ENCODE results near the gene SLAMF6. TPM values are rescaled to one million over a fixed set of nuclear protein-coding genes. Genes with fewer than 3 reads are reported as not detected.

The SLAMF6 gene
- total RNA-seq, 2 experiments from 2014 or later = 40.0 to 41.9 TPM

DNA sequence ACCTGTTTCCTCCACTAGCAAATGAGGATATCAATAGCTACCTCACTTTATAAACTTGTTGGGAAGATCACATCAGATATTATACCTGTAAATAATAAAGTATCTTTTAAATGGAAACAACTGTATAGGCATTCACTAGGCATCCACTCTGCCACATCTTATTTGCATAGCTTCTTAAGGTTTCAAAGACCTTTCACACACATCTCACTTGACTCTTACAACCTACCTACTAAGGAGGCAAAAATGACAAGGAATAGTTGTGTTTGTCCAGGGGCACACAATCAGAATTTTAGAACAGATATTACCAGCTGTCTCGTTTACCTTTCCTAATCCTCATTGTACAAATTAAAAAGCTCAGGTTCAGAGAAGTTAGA lies 71.2 kb downstream of the SLAMF6 start:
- CTCF ChIA-PET = interaction anchor here (1.2 kb wide), 1 partner anchor 65 kb away, joined by 3 read pairs; no protein-coding TSS in a partner anchor
- POLR2A ChIA-PET = no interaction called here

DNA sequence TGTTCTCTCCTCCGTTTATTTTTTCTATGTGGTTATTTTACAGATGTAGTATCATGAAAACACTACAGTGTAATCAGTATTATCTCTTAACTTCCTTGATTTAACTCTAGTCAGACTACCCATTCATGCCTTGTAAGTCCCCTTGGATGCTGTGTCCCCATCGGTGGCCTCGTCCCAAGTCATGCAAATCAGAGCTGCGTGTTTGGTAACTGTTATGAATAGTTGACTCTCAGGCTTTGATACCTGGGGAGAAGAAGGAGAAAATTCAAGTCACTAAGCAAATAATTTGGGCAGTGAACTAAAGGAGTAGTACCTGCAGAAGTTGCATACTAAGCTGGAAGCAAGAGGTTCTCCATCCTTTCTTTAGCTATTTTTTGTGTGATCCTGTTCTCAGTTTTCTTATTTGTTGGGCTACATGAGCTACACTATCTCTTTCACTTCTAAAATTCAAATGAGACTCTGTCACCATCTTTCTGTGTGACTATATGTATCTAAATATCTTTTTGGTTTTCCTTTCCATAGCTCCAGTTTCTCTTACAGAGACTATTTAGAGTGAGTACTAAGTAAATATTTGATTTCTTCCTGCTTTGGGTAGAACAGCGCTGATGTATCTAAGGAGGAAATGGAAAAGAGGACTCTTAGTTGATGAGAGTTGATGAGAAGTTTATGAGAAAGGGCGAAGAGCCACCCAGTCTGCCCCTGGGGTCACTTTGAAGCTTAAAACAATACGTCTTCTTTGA lies 71.8 kb downstream of the SLAMF6 start:
- ChIA-PET POLR2A (no interaction called here), CTCF (interaction anchor here (1.2 kb wide), 1 partner anchor 66 kb away, joined by 3 read pairs; no protein-coding TSS in a partner anchor)

DNA sequence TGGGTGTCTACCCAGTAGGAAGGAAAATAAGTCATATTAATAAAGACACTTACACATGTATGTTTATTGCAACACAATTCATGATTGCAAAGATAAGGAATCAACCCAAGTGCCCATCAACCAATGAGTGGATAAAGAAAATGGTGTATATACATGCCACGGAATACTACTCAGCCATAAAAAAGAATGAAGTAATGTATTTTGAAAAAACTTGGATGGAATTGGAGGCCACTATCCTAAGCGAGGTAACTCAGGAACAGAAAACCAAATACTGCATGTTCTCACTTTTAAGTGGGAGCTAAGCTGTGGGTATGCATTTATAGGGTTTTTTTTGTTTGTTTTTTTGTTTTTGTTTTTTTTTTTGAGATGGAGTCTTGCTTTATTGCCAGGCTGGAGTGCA lies 73.6 kb downstream of the SLAMF6 start:
- POLR2A ChIA-PET = no interaction called here
- CTCF ChIA-PET = interaction anchor here (0.5 kb wide), 1 partner anchor 39 kb away, joined by 3 read pairs; no protein-coding TSS in a partner anchor

DNA sequence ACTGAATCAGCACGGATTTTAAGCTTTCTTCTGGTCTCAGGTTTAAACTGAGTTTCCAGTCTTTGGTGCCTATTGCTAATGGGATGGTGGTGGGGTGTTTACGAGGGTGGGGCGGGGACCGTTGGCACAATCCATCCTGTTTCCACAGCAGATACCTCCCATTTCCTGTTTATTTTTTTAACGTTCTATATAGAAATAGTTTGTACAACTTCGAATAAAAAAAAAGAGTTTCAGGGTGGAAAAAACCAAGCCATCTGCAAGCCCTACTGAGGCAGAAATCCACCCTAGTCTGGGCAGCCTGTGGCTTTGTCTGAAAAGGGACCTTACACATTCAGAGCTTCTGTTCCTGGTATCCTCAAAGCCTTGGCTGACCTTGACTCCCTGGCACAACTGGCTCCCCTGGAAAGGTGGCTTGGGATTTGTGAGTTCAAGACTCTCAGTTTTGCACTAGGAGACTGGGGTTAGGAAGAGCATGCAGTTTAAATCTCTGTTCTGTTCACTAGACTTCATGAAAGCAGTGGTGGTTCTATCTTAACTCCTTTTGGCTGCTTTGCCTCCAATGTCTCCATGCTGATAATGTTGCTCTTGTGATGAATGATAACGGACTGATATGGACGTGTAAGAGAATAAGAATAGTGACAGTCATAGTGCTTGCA lies 76.0 kb downstream of the SLAMF6 start:
- POLR2A ChIA-PET = interaction anchor here (0.6 to 0.7 kb wide), 2 partner anchors 15 to 191 kb away, joined by 3 to 6 read pairs; no protein-coding TSS in a partner anchor
- CTCF ChIA-PET = no interaction called here

DNA sequence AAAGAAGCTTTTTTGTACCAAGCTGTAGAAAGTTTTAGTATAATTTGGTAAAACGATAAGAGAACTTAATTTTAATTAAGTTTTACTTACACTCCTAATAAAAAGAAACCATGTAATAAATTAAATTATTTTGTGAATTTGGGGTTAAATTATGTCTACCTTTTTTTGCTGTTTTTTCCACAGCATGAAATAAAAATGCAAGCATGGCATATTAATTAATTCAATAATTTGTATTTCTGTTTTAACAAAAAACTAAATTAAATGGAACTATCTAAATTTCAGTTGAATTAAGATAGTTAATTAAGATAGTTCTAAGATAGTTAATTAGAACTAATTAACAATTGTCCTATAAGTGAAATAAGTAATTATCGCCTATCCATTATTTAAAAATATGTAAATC lies 83.3 kb downstream of the SLAMF6 start:
- ChIA-PET CTCF (no interaction called here), POLR2A (no interaction called here)

DNA sequence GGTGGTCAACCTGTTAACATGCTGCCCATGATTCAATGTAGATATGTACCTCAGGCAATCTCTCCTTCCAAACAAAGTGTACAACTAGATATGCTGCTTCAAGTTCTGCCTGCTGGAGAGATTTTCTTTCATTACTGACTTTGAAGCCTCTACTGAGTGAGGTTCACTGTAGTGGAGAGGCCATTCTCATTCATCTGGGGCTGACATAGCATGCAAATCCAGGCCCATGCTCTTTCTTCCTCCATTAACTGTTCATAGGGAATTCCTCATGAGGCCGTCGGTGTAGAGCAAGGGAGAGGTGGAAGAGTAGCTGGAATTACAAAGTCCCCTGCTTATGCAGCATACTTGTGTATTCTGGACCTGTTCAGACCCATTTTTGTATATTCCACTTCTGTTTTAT lies 84.1 kb downstream of the SLAMF6 start:
- ChIA-PET POLR2A (no interaction called here), CTCF (no interaction called here)

DNA sequence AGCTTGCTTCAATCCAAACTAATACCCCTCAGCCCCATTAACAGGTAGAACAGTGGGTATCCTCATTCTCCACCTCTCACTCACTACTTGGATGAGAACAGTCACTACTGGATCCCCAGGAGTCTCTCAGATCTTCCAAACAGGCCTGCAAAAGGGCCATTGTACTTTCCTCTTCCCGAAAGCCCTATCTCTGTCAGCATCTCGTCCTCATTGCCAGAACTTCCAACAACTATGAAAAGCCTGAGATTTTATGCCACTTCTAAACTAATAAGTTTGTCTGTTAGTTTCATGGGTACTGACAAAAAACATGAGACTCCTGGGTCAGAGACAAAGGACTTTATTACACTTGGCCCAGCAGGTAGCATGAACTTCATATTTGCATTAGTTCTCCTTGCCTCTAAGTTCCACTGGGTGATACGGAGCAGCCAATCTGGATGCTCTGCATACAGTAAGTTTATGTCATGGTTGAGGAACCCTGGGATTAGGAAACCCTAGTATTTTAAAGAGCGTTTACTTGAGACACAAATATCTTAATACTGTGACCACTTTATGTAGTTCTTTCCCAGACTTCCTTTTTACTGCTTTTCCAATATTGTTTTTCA lies 84.6 kb downstream of the SLAMF6 start:
- ChIA-PET POLR2A (no interaction called here), CTCF (no interaction called here)

DNA sequence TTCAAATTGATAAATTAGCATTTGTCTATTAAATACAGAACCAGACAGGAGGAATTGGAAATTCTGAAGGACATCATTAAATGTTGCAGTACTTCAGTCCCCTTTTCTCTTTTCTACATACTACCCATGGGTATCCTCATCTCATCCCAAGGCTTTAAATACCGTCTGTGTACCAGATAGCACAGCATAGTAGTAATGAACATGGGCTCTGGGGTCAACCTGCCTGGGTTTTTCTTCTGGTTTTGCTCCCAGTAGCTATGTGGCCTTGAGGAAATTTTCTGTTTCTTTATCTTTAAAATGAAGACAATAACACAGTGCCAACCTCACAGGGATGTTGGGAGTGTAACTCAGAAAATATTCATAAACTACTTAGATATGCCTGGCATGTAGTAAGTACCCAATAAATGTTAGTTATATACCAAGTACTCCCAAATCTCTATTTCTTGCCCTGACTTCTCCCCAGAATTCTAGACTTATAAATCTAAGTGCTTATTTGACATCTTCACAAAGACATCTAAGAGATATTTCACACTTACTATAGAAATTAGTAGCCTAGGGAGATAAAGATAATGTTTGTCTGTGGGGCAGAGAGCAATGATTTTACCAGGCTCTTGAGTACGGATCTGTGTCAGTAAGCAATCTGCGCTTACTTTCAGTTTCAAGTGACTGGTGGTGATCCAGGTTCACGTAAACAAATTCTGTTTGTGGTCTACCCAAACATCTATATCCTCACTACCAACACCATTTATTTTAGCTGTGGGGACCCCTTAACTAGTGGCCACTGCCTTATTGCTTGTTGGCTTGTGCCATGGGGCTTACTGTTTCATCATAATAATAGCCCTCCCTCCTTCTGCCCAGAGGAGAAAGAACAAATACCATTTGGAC lies 85.4 kb downstream of the SLAMF6 start:
- POLR2A ChIA-PET = no interaction called here
- CTCF ChIA-PET = no interaction called here

DNA sequence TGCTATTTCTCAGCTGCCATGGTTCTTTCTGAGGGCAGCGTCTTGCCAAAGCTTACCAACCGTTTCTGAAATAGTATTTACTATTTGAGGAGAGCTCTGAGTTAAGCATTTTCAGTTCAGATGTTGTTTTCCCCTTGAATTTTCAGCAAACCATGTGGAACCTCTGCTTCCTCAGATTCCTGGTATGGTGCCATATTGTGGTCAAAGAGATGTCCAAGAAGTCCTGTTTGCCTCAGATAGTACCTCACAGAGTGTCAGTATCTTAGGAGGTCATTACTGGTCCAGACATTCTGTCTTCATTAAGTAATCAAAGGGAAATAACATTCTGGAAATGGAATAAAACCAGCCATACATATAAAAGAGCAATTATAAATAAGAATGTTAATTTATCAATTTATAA lies 86.1 kb downstream of the SLAMF6 start:
- POLR2A ChIA-PET = no interaction called here
- CTCF ChIA-PET = no interaction called here

Other genes starting within 250 kb of the SLAMF6 start
- 10 to 100 TPM; 57.0 to 58.1 TPM for gene PEX19, start 238.1 kb downstream of the SLAMF6 start, total RNA-seq
- 100 to 1,000 TPM; 127 to 130 TPM for gene COPA, start 180.0 kb downstream of the SLAMF6 start, total RNA-seq
- gene NCSTN, start 179.9 kb downstream of the SLAMF6 start, total RNA-seq = 10 to 100 TPM; 58.0 to 58.4 TPM
- under 1 TPM; 0.46 to 0.59 TPM for gene NHLH1, start 156.2 kb downstream of the SLAMF6 start, total RNA-seq
- gene VANGL2, start 122.7 kb downstream of the SLAMF6 start, total RNA-seq = under 1 TPM; 0.04 to 0.06 TPM
- 10 to 100 TPM; 15.7 to 17.6 TPM for gene CD84, start 56.2 kb upstream of the SLAMF6 start, total RNA-seq
- gene SLAMF1, start 123.8 kb upstream of the SLAMF6 start, total RNA-seq = 100 to 1,000 TPM; 102 to 105 TPM
- gene CD48, start 188.6 kb upstream of the SLAMF6 start, total RNA-seq = 100 to 1,000 TPM; 292 to 307 TPM
- 10 to 100 TPM; 75.2 to 75.4 TPM for gene SLAMF7, start 216.0 kb upstream of the SLAMF6 start, total RNA-seq

Data from activated CD8-positive, alpha-beta memory T cell treated with anti-CD3 and anti-CD28 coated beads for 36 hours (primary cell).